Glomerular endothelial cell (primary cell): ENCODE results near the gene KLHL18. TPM values are rescaled to one million over a fixed set of nuclear protein-coding genes. Genes with fewer than 3 reads are reported as not detected.
"Not testable (repeated sequence)": the region's sequence is repeated elsewhere in the genome, so short reads cannot be mapped to it uniquely, and the experiment has no call there.

Source experiments
- DNase-seq: peaks from one replicate; pipeline ENCODE4 v3.0.0-alpha.2; 2011; ENCODE audit warnings: low read depth, low spot score; ENCODE audit errors: extremely low read depth
- total RNA-seq: library from RNA; depleted of rRNA; stranded (reverse); fragments of >200 nt; gene quantifications from 2 replicates; pipeline ENCODE4 v1.2.3, GENCODE V29; 2015

The KLHL18 gene
- total RNA-seq, 1 donor from 2014 or later: 23.9 TPM

- DNase-seq: no peak
These were observed 9.2 kb upstream of the KLHL18 start for GRCh38 chr3:47273564-47273963.

GRCh38 chr3:47274652-47275051, 8.1 kb upstream of the KLHL18 start:
- no peak for DNase-seq

GRCh38 chr3:47276558-47276957, 6.2 kb upstream of the KLHL18 start:
- no peak for DNase-seq

- no peak for DNase-seq
These were observed 2.2 kb upstream of the KLHL18 start for GRCh38 chr3:47280519-47280918.

- DNase-seq: no peak
These were observed 421 bp downstream of the KLHL18 start for GRCh38 chr3:47283193-47283537.

GRCh38 chr3:47283591-47284364, 1.0 kb downstream of the KLHL18 start:
- no peak for DNase-seq

- no peak for DNase-seq
These were observed 6.5 kb downstream of the KLHL18 start for GRCh38 chr3:47288966-47289910.

GRCh38 chr3:47291158-47291753, 8.5 kb downstream of the KLHL18 start:
- DNase-seq: no peak

GRCh38 chr3:47291754-47292420, 9.1 kb downstream of the KLHL18 start:
- not testable (repeated sequence) for DNase-seq

- no peak for DNase-seq
These were observed 11.1 kb downstream of the KLHL18 start for GRCh38 chr3:47293822-47294221.

GRCh38 chr3:47294392-47294791, 11.6 kb downstream of the KLHL18 start:
- DNase-seq: no peak

GRCh38 chr3:47295322-47295721, 12.6 kb downstream of the KLHL18 start:
- DNase-seq: no peak

GRCh38 chr3:47295976-47296375, 13.2 kb downstream of the KLHL18 start:
- DNase-seq: no peak

GRCh38 chr3:47296562-47297302, 14.0 kb downstream of the KLHL18 start:
- DNase-seq: no peak

- no peak for DNase-seq
These were observed 15.7 kb downstream of the KLHL18 start for GRCh38 chr3:47298439-47298838.

- no peak for DNase-seq
These were observed 16.9 kb downstream of the KLHL18 start for GRCh38 chr3:47299381-47300318.

GRCh38 chr3:47301456-47301855, 18.7 kb downstream of the KLHL18 start:
- DNase-seq: no peak

- no peak for DNase-seq
These were observed 23.3 kb downstream of the KLHL18 start for GRCh38 chr3:47306022-47306421.

- not testable (repeated sequence) for DNase-seq
These were observed 26.5 kb downstream of the KLHL18 start for GRCh38 chr3:47309231-47309630.
